Measurements from ENCODE around the gene ITSN1.

DNA sequence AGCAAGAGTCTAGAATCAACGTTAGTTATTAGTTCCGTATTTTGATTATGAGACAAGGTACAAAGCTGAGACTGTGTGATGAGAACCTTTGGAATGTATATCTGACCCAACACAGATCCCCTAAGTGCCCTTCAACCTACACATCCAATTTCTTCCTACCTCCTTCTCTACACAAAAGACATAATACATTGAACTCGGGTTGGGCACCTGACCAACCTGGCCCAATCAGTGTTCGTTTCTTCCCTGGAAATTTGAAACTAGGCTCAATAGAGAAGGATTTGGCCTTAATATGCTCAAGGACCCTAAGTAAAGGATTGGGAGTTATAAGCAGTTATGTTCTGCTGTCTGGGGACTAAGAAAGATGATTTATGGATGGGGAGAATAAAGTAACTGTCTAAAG, 12.1 kb downstream of the ITSN1 start:
- no peak for TF ChIP-seq CTCF (IDR thresholded peaks at IDR 0.05; ENCODE audit: low read depth, low read length, poor library complexity, severe bottlenecking)
- TF ChIP-seq EZH2phosphoT487 (IDR thresholded peaks at IDR 0.05; ENCODE audit: borderline replicate concordance, low read length) = no peak

Measured in DOHH2 (cell line).